Stimulated activated CD8-positive, alpha-beta memory T cell treated with anti-CD3 and anti-CD28 coated beads, Interleukin-12 subunit alpha, Interleukin-12 subunit beta, amount 100 ng/mL, for 1 hour (primary cell): ENCODE results near the gene DYNLT5.
"Not testable (repeated sequence)": the region's sequence is repeated elsewhere in the genome, so short reads cannot be mapped to it uniquely, and the experiment has no call there.

Experiments used
- DNase-seq: peaks from one replicate; pipeline ENCODE4 v3.0.0-alpha.2; 2020; ENCODE audit warnings: low read depth

Gene DYNLT5

GRCh38 chr1:66751160-66751559, 1.1 kb upstream of the DYNLT5 start:
- no peak for DNase-seq

- DNase-seq: no peak
These were observed 562 bp downstream of the DYNLT5 start for GRCh38 chr1:66752671-66753371.

GRCh38 chr1:66757722-66758240, 5.5 kb downstream of the DYNLT5 start:
- DNase-seq: no peak

- DNase-seq: no peak
These were observed 6.0 kb downstream of the DYNLT5 start for GRCh38 chr1:66758241-66758755.

GRCh38 chr1:66760506-66760905, 8.2 kb downstream of the DYNLT5 start:
- DNase-seq: no peak

- no peak for DNase-seq
These were observed 9.0 kb downstream of the DYNLT5 start for GRCh38 chr1:66761221-66761620.

GRCh38 chr1:66764994-66765578, 12.8 kb downstream of the DYNLT5 start:
- DNase-seq: peak; percentile 33

- DNase-seq: no peak
These were observed 15.4 kb downstream of the DYNLT5 start for GRCh38 chr1:66767626-66768025.

- DNase-seq: no peak
These were observed 16.7 kb downstream of the DYNLT5 start for GRCh38 chr1:66768965-66769364.

GRCh38 chr1:66769512-66770229, 17.4 kb downstream of the DYNLT5 start:
- DNase-seq: no peak

GRCh38 chr1:66770240-66770639, 18.0 kb downstream of the DYNLT5 start:
- no peak for DNase-seq

GRCh38 chr1:66770694-66771093, 18.4 kb downstream of the DYNLT5 start:
- DNase-seq: no peak

- no peak for DNase-seq
These were observed 21.0 kb downstream of the DYNLT5 start for GRCh38 chr1:66773227-66773626.

GRCh38 chr1:66774438-66774837, 22.2 kb downstream of the DYNLT5 start:
- DNase-seq: no peak

- DNase-seq: no peak
These were observed 23.4 kb downstream of the DYNLT5 start for GRCh38 chr1:66775646-66776045.

- DNase-seq: no peak
These were observed 25.6 kb downstream of the DYNLT5 start for GRCh38 chr1:66777831-66778230.

- no peak for DNase-seq
These were observed 26.0 kb downstream of the DYNLT5 start for GRCh38 chr1:66778266-66778665.

- DNase-seq: no peak
These were observed 26.7 kb downstream of the DYNLT5 start for GRCh38 chr1:66778969-66779368.

GRCh38 chr1:66779475-66780078, 27.3 kb downstream of the DYNLT5 start:
- DNase-seq: no peak

- DNase-seq: not testable (repeated sequence)
These were observed 33.5 kb downstream of the DYNLT5 start for GRCh38 chr1:66785800-66786199.

- no peak for DNase-seq
These were observed 35.4 kb downstream of the DYNLT5 start for GRCh38 chr1:66787641-66788040.

- DNase-seq: peak; percentile 15
These were observed 36.1 kb downstream of the DYNLT5 start for GRCh38 chr1:66788231-66788939.
